CD14-positive monocyte (primary cell): ENCODE data around the gene LHFPL3. TPM values are rescaled to one million over a fixed set of nuclear protein-coding genes. Genes with fewer than 3 reads are reported as not detected.

Source experiments
- DNase-seq, 3 donors: peaks; one replicate each; pipeline ENCODE4 v3.0.0-alpha.2; 2011 to 2022
- H2AFZ ChIP-seq: 2 replicates; pipeline ENCODE4 v1.6.0; 2012; ENCODE audit warnings: mild to moderate bottlenecking, low read depth, low read length, inconsistent platforms; ENCODE audit not compliant: insufficient read depth, poor library complexity, severe bottlenecking
- H3K27ac ChIP-seq, 2 donors: 1 replicate in 1 of 2; 2 replicates in 1 of 2; pipeline ENCODE4 v1.5.1; 2012 to 2013; ENCODE audit warnings: low read length in 2 of 2, control low read depth in 1 of 2, inconsistent platforms in 1 of 2, low read depth in 1 of 2, mild to moderate bottlenecking in 1 of 2
- H3K27me3 ChIP-seq, 2 donors: one replicate each; pipeline versions ENCODE4 v1.6.0 to v1.6.1; 2011 to 2013; ENCODE audit warnings: low read length in 2 of 2; ENCODE audit not compliant: control insufficient read depth in 2 of 2, insufficient read depth in 2 of 2
- H3K36me3 ChIP-seq, 2 donors: replicated peaks in 1 of 2; 1 replicate in 1 of 2; 2 replicates in 1 of 2; pipeline versions ENCODE4 v1.5.1 to v1.6.1; 2012 to 2013; ENCODE audit warnings: low read length in 2 of 2, control low read depth in 1 of 2, inconsistent platforms in 1 of 2, mild to moderate bottlenecking in 1 of 2; ENCODE audit not compliant: insufficient read depth in 2 of 2, control insufficient read depth in 1 of 2
- H3K4me1 ChIP-seq, 2 donors: 1 replicate in 1 of 2; 2 replicates in 1 of 2; pipeline versions ENCODE4 v1.5.1 to v1.6.1; 2012 to 2013; ENCODE audit warnings: low read length in 2 of 2, control low read depth in 1 of 2, inconsistent platforms in 1 of 2, mild to moderate bottlenecking in 1 of 2, moderate library complexity in 1 of 2; ENCODE audit not compliant: insufficient read depth in 2 of 2, control insufficient read depth in 1 of 2
- H3K4me2 ChIP-seq: replicated peaks from 2 replicates; pipeline ENCODE3; 2012; ENCODE audit warnings: low read length, moderate library complexity, mild to moderate bottlenecking; ENCODE audit not compliant: poor library complexity, severe bottlenecking; ENCODE audit errors: extremely low read depth
- H3K4me3 ChIP-seq, 3 experiments: fragments of 200-600 bp in 1 of 3; sonication (generic) in 1 of 3; replicated peaks in 1 of 3; 1 replicate in 2 of 3; 2 replicates in 1 of 3; pipeline ENCODE4 v1.5.1; 2011 to 2013; ENCODE audit warnings: low read length in 3 of 3, mild to moderate bottlenecking in 3 of 3, control low read depth in 2 of 3, low read depth in 2 of 3, inconsistent platforms in 1 of 3, moderate library complexity in 1 of 3
- H3K79me2 ChIP-seq: 2 replicates; pipeline ENCODE4 v1.6.0; 2012; ENCODE audit warnings: mild to moderate bottlenecking, control low read depth, inconsistent platforms, low read length, moderate library complexity; ENCODE audit not compliant: insufficient read depth
- H3K9ac ChIP-seq: 2 replicates; pipeline ENCODE4 v1.6.0; 2017; ENCODE audit warnings: low read length, mild to moderate bottlenecking; ENCODE audit not compliant: insufficient read depth, poor library complexity, severe bottlenecking
- H3K9me3 ChIP-seq, 2 donors: replicated peaks in 1 of 2; 1 replicate in 1 of 2; 2 replicates in 1 of 2; pipeline versions ENCODE4 v1.5.1 to v1.6.1; 2012 to 2013; ENCODE audit warnings: low read length in 2 of 2, control low read depth in 1 of 2; ENCODE audit not compliant: control insufficient read depth in 1 of 2, insufficient read depth in 1 of 2
- H4K20me1 ChIP-seq: 2 replicates; pipeline ENCODE4 v1.6.0; 2012; ENCODE audit warnings: mild to moderate bottlenecking, low read length, control low read depth, moderate library complexity; ENCODE audit not compliant: insufficient read depth
- H3K27ac Mint-ChIP-seq, 7 donors: one replicate each; pipeline ENCODE4 v1.8.0; 2020; ENCODE audit warnings: mild to moderate bottlenecking in 7 of 7, mixed read lengths in 7 of 7, moderate library complexity in 6 of 7, inconsistent platforms in 2 of 7
- H3K27me3 Mint-ChIP-seq, 3 donors: one replicate each; pipeline ENCODE4 v1.8.0; 2021 to 2022; ENCODE audit warnings: low read depth in 3 of 3, mild to moderate bottlenecking in 3 of 3, mixed read lengths in 3 of 3, moderate library complexity in 3 of 3, inconsistent platforms in 1 of 3
- H3K36me3 Mint-ChIP-seq, 2 donors: one replicate each; pipeline ENCODE4 v1.8.0; 2020; ENCODE audit warnings: mixed read lengths in 2 of 2, inconsistent platforms in 1 of 2, mild to moderate bottlenecking in 1 of 2
- H3K4me1 Mint-ChIP-seq: one replicate; pipeline ENCODE4 v1.8.0; 2020; ENCODE audit warnings: mild to moderate bottlenecking, mixed read lengths
- H3K4me3 Mint-ChIP-seq, 2 donors: one replicate each; pipeline ENCODE4 v1.8.0; 2020; ENCODE audit warnings: mild to moderate bottlenecking in 2 of 2, mixed read lengths in 2 of 2, moderate library complexity in 1 of 2
- H3K9me3 Mint-ChIP-seq, 7 donors: one replicate each; pipeline ENCODE4 v1.8.0; 2020 to 2022; ENCODE audit warnings: mixed read lengths in 7 of 7, mild to moderate bottlenecking in 6 of 7, moderate library complexity in 6 of 7, inconsistent platforms in 2 of 7
- CTCF ChIP-seq: fragments of 200-600 bp; IDR thresholded peaks from one replicate; pipeline ENCODE4 v1.8.0; 2022; ENCODE audit warnings: antibody characterized with exemption, mild to moderate bottlenecking
- WGBS: methylation state at CpG from one replicate; pipeline ENCODE4 v1.1.5; 2013; ENCODE audit warnings: missing lambda C conversion rate; ENCODE audit not compliant: insufficient coverage; 5-methylcytosine and 5-hydroxymethylcytosine counted together
- intact Hi-C, 2 donors: fragments of 100-400 bp; cut with micrococcal nuclease; formaldehyde crosslinking; loops; one replicate each; pipeline versions ENCODE4 v1.15.0 to v1.15.1; 2023
- polyA plus RNA-seq, 3 donors: library from polyadenylated mRNA; depleted of rRNA in 1 of 3; unstranded in 2 of 3; stranded (reverse) in 1 of 3; fragments of 300-500 nt in 2 of 3; fragments of >200 nt in 1 of 3; fragmentation: Illumina TruSeq in 2 of 3; gene quantifications; 1 replicate in 2 of 3; 2 replicates in 1 of 3; pipeline ENCODE4 v1.2.3, GENCODE V29; 2012 to 2021

Gene LHFPL3
- polyA plus RNA-seq, 3 donors = not detected

GRCh38 chr7:104657134-104657533 lies 328.7 kb downstream of the LHFPL3 start:
- H4K20me1 ChIP-seq = no peaks in the 10 kb centered on the region
- intact Hi-C loops = no loop called here
- no peak overlapping the region for H3K27ac Mint-ChIP-seq
- no peaks in the 10 kb centered on the region for H3K27me3 ChIP-seq
- H3K79me2 ChIP-seq = no peaks in the 10 kb centered on the region
- H3K9ac ChIP-seq = no peak overlapping the region
- no peaks in the 10 kb centered on the region for H3K9me3 ChIP-seq
- H3K4me3 ChIP-seq = no peak overlapping the region
- no peaks in the 10 kb centered on the region for H3K36me3 ChIP-seq
- H3K4me3 Mint-ChIP-seq = no peak overlapping the region
- peaks cover 0 to 1% (median 0%) of the 10 kb centered on the region in 7 donors for H3K9me3 Mint-ChIP-seq
- TF ChIP-seq CTCF = no peak
- no peaks in the 10 kb centered on the region for H3K36me3 Mint-ChIP-seq
- H3K27me3 Mint-ChIP-seq = peaks cover 0 to 5% (median 3%) of the 10 kb centered on the region in 3 donors
- WGBS = 100% methylated on average over 1 of the region's 1 CpG
- H3K27ac ChIP-seq = no peak overlapping the region
- H3K4me1 ChIP-seq = no peaks in the 10 kb centered on the region
- H3K4me2 ChIP-seq = no peak overlapping the region
- DNase-seq = no peak
- H2AFZ ChIP-seq = no peak overlapping the region
- H3K4me1 Mint-ChIP-seq = peaks cover 4% of the 10 kb centered on the region

- Histone ChIP-seq H3K27ac (no peak overlapping the region), H3K27me3 (no peaks in the 10 kb centered on the region), H3K9me3 (no peaks in the 10 kb centered on the region), H2AFZ (no peak overlapping the region), H3K36me3 (no peaks in the 10 kb centered on the region), H3K4me1 (no peaks in the 10 kb centered on the region), H3K4me2 (no peak overlapping the region), H3K9ac (no peak overlapping the region), H3K4me3 (no peak overlapping the region), H4K20me1 (no peaks in the 10 kb centered on the region), H3K79me2 (no peaks in the 10 kb centered on the region)
- no peak for DNase-seq
- intact Hi-C loops = no loop called here
- no CpG with 5 or more reads among the region's 5 CpGs for WGBS
- H3K36me3 Mint-ChIP-seq = no peaks in the 10 kb centered on the region
- H3K4me3 Mint-ChIP-seq = no peak overlapping the region
- peaks cover 0 to 5% (median 4%) of the 10 kb centered on the region in 3 donors for H3K27me3 Mint-ChIP-seq
- no peak for TF ChIP-seq CTCF
- H3K27ac Mint-ChIP-seq = no peak overlapping the region
- peaks cover under 1% of the 10 kb centered on the region for H3K4me1 Mint-ChIP-seq
- peaks cover 0 to 1% (median 0%) of the 10 kb centered on the region in 7 donors for H3K9me3 Mint-ChIP-seq
Measured at GRCh38 chr7:104661575-104661974, 333.2 kb downstream of the LHFPL3 start.
